HG02938 (cell line): ENCODE results near the gene IMMP1L.

ENCODE experiments used
- ATAC-seq: cut with Tn5 transposase; IDR thresholded peaks from one replicate; pipeline ENCODE4 v1.9.1; 2021; ENCODE audit warnings: mild to moderate bottlenecking, moderate library complexity; ENCODE audit not compliant: unreplicated experiment

Gene IMMP1L

DNA sequence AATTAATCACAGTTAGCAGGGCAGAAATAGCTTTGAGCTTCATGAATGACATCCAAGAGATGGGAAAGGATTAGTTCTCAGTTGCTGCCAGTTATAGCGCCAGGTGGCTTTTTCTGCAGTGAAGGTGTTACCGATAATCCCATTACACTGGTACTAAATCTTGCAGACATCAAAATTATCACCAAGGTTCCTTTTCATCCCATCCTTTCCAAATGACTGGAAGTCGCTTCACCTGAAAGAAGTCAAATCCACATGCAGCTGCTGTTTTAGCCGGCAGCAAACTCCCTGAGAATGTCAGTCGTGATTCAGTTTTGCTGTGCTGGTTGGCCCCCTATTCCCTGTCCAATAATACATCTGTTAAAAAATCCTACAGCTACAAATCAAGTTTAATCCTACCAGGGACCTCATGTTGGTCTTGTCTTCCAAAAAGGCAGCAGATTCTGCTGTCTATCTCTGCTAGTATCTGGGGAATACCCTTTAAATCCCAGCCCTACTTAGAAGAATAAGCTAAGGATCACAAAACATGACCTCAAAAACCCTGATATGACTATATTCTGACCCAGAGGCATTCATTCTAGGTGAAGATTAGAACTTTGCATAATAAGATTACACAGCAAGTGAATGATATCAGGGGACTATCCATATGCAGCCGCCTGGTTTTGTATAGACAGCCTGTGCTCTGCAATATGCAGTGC lies 31.7 kb downstream of the IMMP1L start:
- no peak for ATAC-seq

GRCh38 chr11:31474083-31474482 lies 35.3 kb downstream of the IMMP1L start:
- no peak for ATAC-seq

DNA sequence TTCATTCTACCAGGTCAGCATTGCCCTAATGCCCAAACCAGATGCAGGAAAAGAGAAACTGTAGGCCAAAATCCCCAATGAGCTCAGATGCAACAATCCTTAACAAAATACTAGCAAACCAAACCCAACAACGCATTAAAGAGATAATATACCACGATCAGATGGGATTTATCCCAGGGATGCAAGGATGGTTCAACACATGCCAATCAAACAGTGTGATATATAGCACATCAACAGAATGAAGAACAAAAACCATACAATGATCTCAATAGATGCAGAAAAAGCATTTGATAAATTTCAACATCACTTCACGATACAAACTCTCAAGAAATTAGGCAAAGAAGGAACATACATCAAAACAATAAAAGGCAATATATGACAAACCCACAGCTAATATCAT lies 45.0 kb downstream of the IMMP1L start:
- no peak for ATAC-seq

DNA sequence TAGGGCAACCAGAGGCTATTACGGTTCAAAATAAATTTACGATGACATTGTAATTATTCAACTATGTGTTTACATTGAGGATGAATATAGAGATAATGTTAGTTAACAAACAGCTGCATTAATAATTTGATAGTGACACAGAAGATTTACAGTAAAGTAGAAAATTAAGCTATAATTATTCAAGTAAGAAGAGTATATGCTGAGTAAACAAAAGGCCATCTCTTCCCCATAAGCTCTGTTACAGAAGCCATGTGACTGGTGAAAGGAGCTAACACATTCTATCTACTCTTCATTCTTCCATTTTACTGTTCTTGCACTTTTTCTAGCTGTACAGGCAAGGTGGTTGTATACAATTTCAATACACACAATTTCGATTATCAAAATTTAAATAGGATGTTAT lies 54.2 kb downstream of the IMMP1L start:
- ATAC-seq: no peak

DNA sequence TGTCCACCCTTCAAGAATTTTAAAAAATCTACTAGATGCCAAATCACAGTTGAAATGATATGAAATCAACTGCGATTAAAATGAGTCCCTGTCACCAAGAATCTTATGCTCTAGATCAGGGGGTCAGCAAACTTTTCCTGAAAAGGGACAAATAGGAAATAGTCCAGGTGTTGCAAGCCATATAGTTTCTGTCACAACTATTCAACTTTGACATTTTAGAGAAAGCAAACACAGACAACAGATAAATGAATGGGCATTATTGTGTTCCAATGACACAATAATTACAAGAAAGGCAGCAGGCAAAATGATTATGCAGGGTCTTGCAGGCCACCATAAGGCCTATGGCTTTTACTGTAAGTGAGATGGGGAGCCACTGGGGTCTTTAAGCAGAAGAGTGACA lies 58.6 kb downstream of the IMMP1L start:
- no peak for ATAC-seq

DNA sequence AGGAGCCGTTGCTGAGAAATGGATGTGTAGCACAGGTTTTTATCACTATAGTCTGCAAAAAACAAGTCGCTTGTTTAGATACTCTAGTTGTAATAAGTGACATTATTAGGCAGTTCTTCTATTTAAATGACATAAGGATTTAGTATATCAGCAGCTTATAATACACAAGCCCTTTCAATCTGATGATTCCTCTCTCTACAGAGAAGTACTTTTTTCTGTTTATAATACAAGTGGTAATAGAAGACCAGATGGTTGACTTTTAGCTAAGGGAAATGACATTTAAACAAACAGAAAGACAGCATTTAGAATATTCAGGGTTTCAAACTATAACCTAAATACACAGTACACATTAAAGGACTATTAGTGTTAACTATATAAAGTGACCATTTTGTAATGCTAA lies 60.4 kb downstream of the IMMP1L start:
- no peak for ATAC-seq

- no peak for ATAC-seq
These were observed 63.8 kb downstream of the IMMP1L start for GRCh38 chr11:31445621-31446020.

DNA sequence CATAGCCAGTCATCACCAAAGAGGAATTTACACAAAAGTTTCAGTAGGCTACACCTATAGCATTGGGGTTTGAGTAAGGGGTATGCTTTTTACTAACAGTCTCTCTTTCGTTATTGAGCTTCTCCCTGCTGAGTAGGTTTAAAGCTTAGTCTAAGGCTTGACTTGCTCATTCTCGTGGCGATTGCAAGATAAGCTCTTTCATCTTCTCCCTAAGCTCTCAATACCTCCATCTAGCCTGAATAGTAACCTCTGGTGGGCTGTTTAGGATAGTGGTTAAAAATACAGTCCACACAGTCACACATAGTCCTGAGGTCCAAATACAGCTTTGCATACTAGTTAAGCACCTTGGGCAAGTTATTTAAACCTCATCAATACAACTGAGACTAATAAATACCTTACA lies 65.6 kb downstream of the IMMP1L start:
- ATAC-seq: no peak

DNA sequence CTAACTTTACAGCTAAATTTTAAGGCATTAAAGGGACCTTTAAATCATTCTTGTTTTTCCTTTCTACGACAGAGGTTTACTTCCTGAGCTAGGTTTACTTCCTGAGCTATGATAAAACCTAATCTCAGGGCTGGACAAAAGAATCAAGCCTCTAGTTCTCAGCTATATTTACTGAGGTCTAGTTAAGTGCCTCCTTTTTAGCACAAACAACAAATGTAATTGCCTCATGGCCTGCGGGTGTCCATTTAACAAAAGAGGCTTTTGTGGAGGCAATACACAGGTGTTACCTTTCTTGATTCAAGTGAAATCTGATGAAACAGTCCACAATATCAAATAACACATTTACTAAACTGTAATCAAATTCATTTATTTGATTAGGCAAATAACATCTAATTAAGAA lies 67.3 kb downstream of the IMMP1L start:
- ATAC-seq: no peak

DNA sequence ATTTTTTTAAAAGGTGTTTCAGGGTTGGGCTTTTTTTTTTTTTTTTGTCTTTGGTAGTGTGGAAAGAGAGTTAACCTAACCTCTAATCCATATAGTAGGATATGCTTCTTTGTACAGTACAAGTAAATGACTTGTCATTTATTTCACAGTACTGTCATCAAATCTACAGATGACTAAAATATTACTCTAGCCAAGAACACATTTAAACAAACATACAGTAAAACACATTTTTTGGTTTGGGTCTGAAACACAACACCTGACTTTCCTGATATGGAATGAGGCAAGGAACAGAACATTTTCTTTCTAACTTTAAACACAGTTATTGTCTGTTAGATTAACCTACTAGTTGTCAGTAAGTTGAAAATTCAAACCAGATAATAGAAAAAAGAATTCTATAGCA lies 68.1 kb downstream of the IMMP1L start:
- no peak for ATAC-seq

GRCh38 chr11:31437742-31438435 lies 71.5 kb downstream of the IMMP1L start:
- ATAC-seq: no peak

- no peak for ATAC-seq
These were observed 75.6 kb downstream of the IMMP1L start for GRCh38 chr11:31433851-31434250.

GRCh38 chr11:31424652-31425051 lies 84.8 kb downstream of the IMMP1L start:
- ATAC-seq: no peak

DNA sequence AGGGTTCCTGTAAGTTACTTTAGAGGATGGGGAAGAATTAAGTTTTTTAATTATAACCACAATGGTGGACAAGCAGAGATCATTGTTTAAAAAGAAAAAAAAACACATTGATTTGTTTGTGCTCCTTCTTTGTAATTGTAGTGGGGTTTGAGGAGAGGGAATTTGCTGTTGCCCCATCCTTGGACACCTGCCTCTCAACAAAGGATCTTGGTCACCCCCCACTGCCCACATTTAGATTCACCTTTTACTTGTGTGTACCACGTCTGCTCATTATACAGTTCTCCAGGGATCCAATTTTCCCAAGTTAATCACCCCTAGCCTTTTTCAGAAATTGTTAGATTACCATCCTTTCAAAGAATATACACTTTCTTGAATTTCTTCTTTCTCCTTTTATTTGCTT lies 86.7 kb downstream of the IMMP1L start:
- no peak for ATAC-seq

DNA sequence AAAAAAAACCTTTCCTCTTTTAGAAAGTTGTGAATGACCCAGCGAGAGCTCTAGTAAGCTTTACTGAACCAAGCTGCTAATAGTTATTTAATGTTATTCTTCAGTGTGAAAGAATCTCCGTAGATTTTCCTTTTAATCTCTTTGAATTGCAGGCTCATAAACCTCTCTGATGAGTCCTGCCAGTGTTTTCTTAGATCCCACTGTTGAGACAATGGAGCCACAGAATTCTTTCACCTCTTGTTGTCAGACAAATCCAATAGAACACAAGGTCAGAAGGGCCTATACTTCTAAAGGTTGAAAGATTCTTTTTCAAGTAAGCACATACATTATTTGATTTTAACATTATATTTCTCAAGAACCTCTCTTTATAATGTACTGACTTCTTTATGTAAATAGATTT lies 87.6 kb downstream of the IMMP1L start:
- ATAC-seq: no peak

- no peak for ATAC-seq
These were observed 89.8 kb downstream of the IMMP1L start for GRCh38 chr11:31419669-31420068.

GRCh38 chr11:31419138-31419537 lies 90.3 kb downstream of the IMMP1L start:
- no peak for ATAC-seq

DNA sequence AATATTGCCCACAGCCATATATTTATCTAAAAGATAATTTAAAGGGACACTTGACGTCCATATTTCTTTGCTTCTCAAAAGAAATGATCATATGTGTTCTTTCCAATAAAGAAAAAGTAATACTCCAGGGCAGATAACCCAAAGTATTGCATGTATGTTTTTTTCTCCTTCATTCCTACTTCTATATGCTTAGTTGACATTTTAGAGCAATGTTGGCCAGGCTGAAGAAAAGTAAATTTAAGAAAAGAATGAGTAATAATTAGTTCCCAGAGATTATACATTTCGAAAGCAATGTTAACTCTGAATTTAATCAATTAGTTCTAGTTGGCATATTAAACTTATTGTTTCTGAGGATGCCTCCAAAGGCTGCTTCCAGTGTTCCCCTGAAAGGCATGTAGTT lies 91.6 kb downstream of the IMMP1L start:
- ATAC-seq: no peak

GRCh38 chr11:31417357-31417756 lies 92.1 kb downstream of the IMMP1L start:
- ATAC-seq: no peak

GRCh38 chr11:31415435-31415834 lies 94.0 kb downstream of the IMMP1L start:
- ATAC-seq: no peak

DNA sequence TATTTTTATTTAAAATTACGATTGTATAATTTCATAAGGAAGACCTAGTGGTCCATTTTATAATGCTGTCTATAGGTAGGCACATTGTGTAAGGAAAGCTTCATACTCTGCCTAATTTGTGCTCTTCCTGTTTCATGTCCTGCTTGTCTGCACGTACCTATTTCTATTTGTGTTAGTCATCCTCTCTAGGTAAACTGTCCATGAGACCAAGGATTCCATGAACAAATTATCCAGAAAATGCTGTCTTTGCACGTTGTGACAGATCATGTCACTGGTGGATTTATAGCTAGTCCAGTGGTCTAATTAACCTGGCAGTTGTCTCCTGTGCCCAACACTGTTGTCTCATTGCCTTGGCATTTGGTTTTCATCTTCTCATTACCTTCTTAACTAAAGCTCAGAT lies 95.1 kb downstream of the IMMP1L start:
- no peak for ATAC-seq

GRCh38 chr11:31412946-31413345 lies 96.5 kb downstream of the IMMP1L start:
- ATAC-seq: no peak

GRCh38 chr11:31408201-31408600 lies 101.2 kb downstream of the IMMP1L start:
- no peak for ATAC-seq
